Measurements from ENCODE around the gene CHD9.
"Not testable (repeated sequence)": the region's sequence is repeated elsewhere in the genome, so short reads cannot be mapped to it uniquely, and the experiment has no call there.

The CHD9 gene

GRCh38 chr16:53166099-53166498, 111.3 kb downstream of the CHD9 start:
- H3K27me3 Mint-ChIP-seq (ENCODE audit: low read depth, poor library complexity), result no peaks in the 10 kb centered on the region
- no peak overlapping the region for H3K27ac Mint-ChIP-seq
- DNase-seq, result no peak
- H3K9me3 Mint-ChIP-seq, result peaks cover 3% of the 10 kb centered on the region
- H3K4me1 Mint-ChIP-seq, result no peaks in the 10 kb centered on the region
- TF ChIP-seq CTCF (IDR thresholded peaks at IDR 0.05), result no peak
- H3K36me3 Mint-ChIP-seq (ENCODE audit: low read depth), result peaks cover 11% of the 10 kb centered on the region
- H3K4me3 Mint-ChIP-seq, result no peak overlapping the region

GRCh38 chr16:53168744-53169143, 114.0 kb downstream of the CHD9 start:
- H3K27ac Mint-ChIP-seq, result no peak overlapping the region
- H3K4me1 Mint-ChIP-seq, result no peaks in the 10 kb centered on the region
- no peak for DNase-seq
- H3K27me3 Mint-ChIP-seq (ENCODE audit: low read depth, poor library complexity), result no peaks in the 10 kb centered on the region
- peaks cover 12% of the 10 kb centered on the region for H3K36me3 Mint-ChIP-seq (ENCODE audit: low read depth)
- peaks cover 3% of the 10 kb centered on the region for H3K9me3 Mint-ChIP-seq
- no peak for TF ChIP-seq CTCF (IDR thresholded peaks at IDR 0.05)
- H3K4me3 Mint-ChIP-seq, result no peak overlapping the region

GRCh38 chr16:53172517-53172916, 117.7 kb downstream of the CHD9 start:
- no peak for TF ChIP-seq CTCF (IDR thresholded peaks at IDR 0.05)
- no peaks in the 10 kb centered on the region for H3K4me1 Mint-ChIP-seq
- no peak overlapping the region for H3K27ac Mint-ChIP-seq
- H3K27me3 Mint-ChIP-seq (ENCODE audit: low read depth, poor library complexity), result no peaks in the 10 kb centered on the region
- H3K36me3 Mint-ChIP-seq (ENCODE audit: low read depth), result peaks cover 38% of the 10 kb centered on the region
- no peak for DNase-seq
- no peak overlapping the region for H3K4me3 Mint-ChIP-seq
- H3K9me3 Mint-ChIP-seq, result peaks cover 3% of the 10 kb centered on the region

- H3K27ac Mint-ChIP-seq, result no peak overlapping the region
- no peak overlapping the region for H3K4me3 Mint-ChIP-seq
- H3K9me3 Mint-ChIP-seq, result peaks cover 3% of the 10 kb centered on the region
- H3K36me3 Mint-ChIP-seq (ENCODE audit: low read depth), result peaks cover 43% of the 10 kb centered on the region
- no peak for TF ChIP-seq CTCF (IDR thresholded peaks at IDR 0.05)
- H3K27me3 Mint-ChIP-seq (ENCODE audit: low read depth, poor library complexity), result no peaks in the 10 kb centered on the region
- no peak for DNase-seq
- no peaks in the 10 kb centered on the region for H3K4me1 Mint-ChIP-seq
Measured at GRCh38 chr16:53175118-53175517, 120.3 kb downstream of the CHD9 start.

GRCh38 chr16:53176434-53176833, 121.6 kb downstream of the CHD9 start:
- no peak overlapping the region for H3K27ac Mint-ChIP-seq
- H3K36me3 Mint-ChIP-seq (ENCODE audit: low read depth), result peaks cover 47% of the 10 kb centered on the region
- H3K4me1 Mint-ChIP-seq, result no peaks in the 10 kb centered on the region
- H3K9me3 Mint-ChIP-seq, result no peaks in the 10 kb centered on the region
- no peaks in the 10 kb centered on the region for H3K27me3 Mint-ChIP-seq (ENCODE audit: low read depth, poor library complexity)
- H3K4me3 Mint-ChIP-seq, result no peak overlapping the region
- TF ChIP-seq CTCF (IDR thresholded peaks at IDR 0.05), result no peak
- no peak for DNase-seq

GRCh38 chr16:53183442-53183841, 128.7 kb downstream of the CHD9 start:
- no peak for TF ChIP-seq CTCF (IDR thresholded peaks at IDR 0.05)
- DNase-seq, result no peak
- H3K4me1 Mint-ChIP-seq, result no peaks in the 10 kb centered on the region
- peaks cover 81% of the 10 kb centered on the region for H3K36me3 Mint-ChIP-seq (ENCODE audit: low read depth)
- no peak overlapping the region for H3K27ac Mint-ChIP-seq
- no peak overlapping the region for H3K4me3 Mint-ChIP-seq
- H3K27me3 Mint-ChIP-seq (ENCODE audit: low read depth, poor library complexity), result no peaks in the 10 kb centered on the region
- H3K9me3 Mint-ChIP-seq, result peaks cover 46% of the 10 kb centered on the region

GRCh38 chr16:53185741-53186140, 130.9 kb downstream of the CHD9 start:
- not testable (repeated sequence) for H3K4me3 Mint-ChIP-seq; H3K27me3 Mint-ChIP-seq (ENCODE audit: low read depth, poor library complexity); DNase-seq; H3K27ac Mint-ChIP-seq; H3K4me1 Mint-ChIP-seq
- Mint-ChIP-seq H3K36me3 (ENCODE audit: low read depth) (peaks cover 71% of the 10 kb centered on the region), H3K9me3 (peaks cover 46% of the 10 kb centered on the region)

Data from nephron progenitor cell (in vitro differentiated cells).